ENCODE results near the gene PTPRN2. TPM values are rescaled to one million over a fixed set of nuclear protein-coding genes. Genes with fewer than 3 reads are reported as not detected.

The PTPRN2 gene
- total and polyA plus RNA-seq, 9 of the 15 experiments (the other 6 are each of a cell fraction or from before 2014, with no cell fraction given), result not detected

GRCh38 chr7:158329686-158330085 lies 257.9 kb downstream of the PTPRN2 start:
- Histone ChIP-seq H3K4me3 (no peak overlapping the region), H3K9me3 (replicated peaks; ENCODE audit: control insufficient read depth, insufficient read depth, low read depth, low read length) (peaks cover 17% of the 10 kb centered on the region), H3K79me2 (ENCODE audit: control insufficient read depth, insufficient read depth, low read length) (no peaks in the 10 kb centered on the region), H2AFZ (ENCODE audit: low read depth, low read length) (no peak overlapping the region), H3K4me1 (replicated peaks in 1 of 2; ENCODE audit: control insufficient read depth in 2 of 2, insufficient read depth in 2 of 2, low read length in 2 of 2) (no peaks in the 10 kb centered on the region), H3K4me2 (ENCODE audit: insufficient read depth, low read length) (no peak overlapping the region), H3K36me3 (ENCODE audit: control insufficient read depth, insufficient read depth, low read length) (no peaks in the 10 kb centered on the region), H3K27me3 (ENCODE audit: control insufficient read depth in 2 of 2, insufficient read depth in 2 of 2, low read length in 2 of 2) (peaks cover 0 to 5% of the 10 kb centered on the region in 2 experiments; a peak in 1 of 5 replicates), H3K9ac (ENCODE audit: insufficient read depth in 1 of 2, low read depth in 2 of 2, low read length in 2 of 2) (no peak overlapping the region), H4K20me1 (replicated peaks; ENCODE audit: control insufficient read depth, insufficient read depth, low read length) (no peaks in the 10 kb centered on the region), H3K27ac (ENCODE audit: extremely low read depth, low read depth, low read length) (no peak overlapping the region), H3K9me1 (ENCODE audit: control insufficient read depth, insufficient read depth, low read length) (no peaks in the 10 kb centered on the region)
- ATAC-seq, result no peak
- no peak for DNase-seq (ENCODE audit: extremely low read depth in 1 of 4, low spot score in 3 of 4)
- WGBS (ENCODE audit: insufficient coverage, low coverage, missing lambda C conversion rate), result 7% methylated on average over 13 of the region's 13 CpGs
- ChIA-PET CTCF (ENCODE audit: low intra/inter-chr PET ratio) (no interaction called here), POLR2A (no interaction called here)
- in situ Hi-C loops (cut with MboI), result no loop called here
- BruUV-seq (replicated peaks), result no TSS peak
- TF ChIP-seq MBD1 (CRISPR knock-in tag; IDR thresholded peaks at IDR 0.05), result no peak
- no peak for FAIRE-seq
- intact Hi-C loops (cut with micrococcal nuclease), result no loop called here

GRCh38 chr7:158329014-158329610 lies 258.5 kb downstream of the PTPRN2 start:
- Histone ChIP-seq H4K20me1 (replicated peaks; ENCODE audit: control insufficient read depth, insufficient read depth, low read length) (no peaks in the 10 kb centered on the region), H3K79me2 (ENCODE audit: control insufficient read depth, insufficient read depth, low read length) (no peaks in the 10 kb centered on the region), H3K4me3 (no peak overlapping the region), H3K9me3 (replicated peaks; ENCODE audit: control insufficient read depth, insufficient read depth, low read depth, low read length) (peaks cover 17% of the 10 kb centered on the region), H3K4me1 (replicated peaks in 1 of 2; ENCODE audit: control insufficient read depth in 2 of 2, insufficient read depth in 2 of 2, low read length in 2 of 2) (no peaks in the 10 kb centered on the region), H3K9ac (ENCODE audit: insufficient read depth in 1 of 2, low read depth in 2 of 2, low read length in 2 of 2) (no peak overlapping the region), H3K27ac (ENCODE audit: extremely low read depth, low read depth, low read length) (no peak overlapping the region), H3K9me1 (ENCODE audit: control insufficient read depth, insufficient read depth, low read length) (no peaks in the 10 kb centered on the region), H3K4me2 (ENCODE audit: insufficient read depth, low read length) (no peak overlapping the region), H3K36me3 (ENCODE audit: control insufficient read depth, insufficient read depth, low read length) (no peaks in the 10 kb centered on the region), H3K27me3 (ENCODE audit: control insufficient read depth in 2 of 2, insufficient read depth in 2 of 2, low read length in 2 of 2) (peaks cover 0 to 5% of the 10 kb centered on the region in 2 experiments; a peak in 1 of 5 replicates), H2AFZ (ENCODE audit: low read depth, low read length) (no peak overlapping the region)
- FAIRE-seq, result no peak
- WGBS (ENCODE audit: insufficient coverage, low coverage, missing lambda C conversion rate), result 1% methylated on average over 28 of the region's 28 CpGs
- DNase-seq (ENCODE audit: extremely low read depth in 1 of 4, low spot score in 3 of 4), result no peak
- POLR2A ChIA-PET, result no interaction called here
- no peak for TF ChIP-seq KAT7 (CRISPR knock-in tag; IDR thresholded peaks at IDR 0.05; ENCODE audit: borderline replicate concordance)
- no peak for TF ChIP-seq HDGF (IDR thresholded peaks at IDR 0.05)
- TF ChIP-seq ZNF324 (CRISPR knock-in tag; IDR thresholded peaks at IDR 0.05), result no peak
- TF ChIP-seq MEF2A (IDR thresholded peaks at IDR 0.05; ENCODE audit: control insufficient read depth, low read depth, low read length), result no peak
- TF ChIP-seq BDP1 (IDR thresholded peaks at IDR 0.05; ENCODE audit: insufficient read depth, insufficient read length), result no peak
- no peak for TF ChIP-seq ZNF589 (CRISPR knock-in tag; IDR thresholded peaks at IDR 0.05; ENCODE audit: low read depth)
- TF ChIP-seq RHOXF2B (CRISPR knock-in tag; conservative IDR thresholded peaks at IDR 0.05), result no peak
- TF ChIP-seq ZNF316 (IDR thresholded peaks at IDR 0.05), result no peak
- TF ChIP-seq ZNF224 (CRISPR knock-in tag; IDR thresholded peaks at IDR 0.05), result no peak
- no peak for TF ChIP-seq NCOA1 (IDR thresholded peaks at IDR 0.05; ENCODE audit: low read depth)
- no peak for TF ChIP-seq RBM39 (optimal IDR thresholded peaks at IDR 0.05; ENCODE audit: low read depth, low read length)
- ATAC-seq, result no peak
- BruUV-seq (replicated peaks), result no TSS peak
- CTCF ChIA-PET (ENCODE audit: low intra/inter-chr PET ratio), result no interaction called here
- in situ Hi-C loops (cut with MboI) (no loop called here), intact Hi-C loops (cut with micrococcal nuclease) (no loop called here)
